CD8-positive, alpha-beta memory T cell (primary cell): ENCODE measurements around the gene TTC23. TPM values are rescaled to one million over a fixed set of nuclear protein-coding genes. Genes with fewer than 3 reads are reported as not detected.

Experiments used
- CTCF ChIA-PET: fragments of 350-600 bp; sonication (Branson Sonifier 250); formaldehyde crosslinking; loops from one replicate; lab custom pipeline; 2021; ENCODE audit warnings: antibody characterized with exemption; lab: Charles Lee
- POLR2A ChIA-PET: fragments of 350-600 bp; sonication (Branson Sonifier 250); formaldehyde crosslinking; loops from one replicate; lab custom pipeline; 2021; ENCODE audit warnings: antibody characterized with exemption; lab: Charles Lee
- DNase-seq, 5 donors: peaks; one replicate each; pipeline versions ENCODE4 v3.0.0 to v3.0.0-alpha.2; 2020 to 2022; ENCODE audit warnings: mixed read lengths in 1 of 5
- H3K27ac ChIP-seq: one replicate; pipeline ENCODE4 v1.7.0; 2013; ENCODE audit warnings: low read depth, mild to moderate bottlenecking, low read length, moderate library complexity
- H3K27me3 ChIP-seq: 2 replicates; pipeline ENCODE4 v1.7.0; 2013; ENCODE audit warnings: low read length, mild to moderate bottlenecking; ENCODE audit not compliant: insufficient read depth, poor library complexity, severe bottlenecking
- H3K36me3 ChIP-seq: 2 replicates; pipeline ENCODE4 v1.7.0; 2013; ENCODE audit warnings: mild to moderate bottlenecking, low read length, moderate library complexity; ENCODE audit not compliant: insufficient read depth
- H3K4me1 ChIP-seq: 2 replicates; pipeline ENCODE4 v1.7.0; 2013; ENCODE audit warnings: mild to moderate bottlenecking, low read length, moderate library complexity; ENCODE audit not compliant: insufficient read depth
- H3K4me3 ChIP-seq: 2 replicates; pipeline ENCODE4 v1.7.0; 2013; ENCODE audit warnings: mild to moderate bottlenecking, low read length
- H3K9me3 ChIP-seq: 2 replicates; pipeline ENCODE4 v1.7.0; 2013; ENCODE audit warnings: mild to moderate bottlenecking, low read length
- H3K27ac Mint-ChIP-seq, 8 donors: one replicate each; pipeline ENCODE4 v1.8.0; 2020 to 2021; ENCODE audit warnings: mixed read lengths in 8 of 8, mild to moderate bottlenecking in 6 of 8, inconsistent platforms in 3 of 8, moderate library complexity in 3 of 8
- H3K27me3 Mint-ChIP-seq, 2 donors: one replicate each; pipeline ENCODE4 v1.8.0; 2020 to 2021; ENCODE audit warnings: mixed read lengths in 2 of 2, mild to moderate bottlenecking in 1 of 2, moderate library complexity in 1 of 2
- H3K36me3 Mint-ChIP-seq, 3 donors: one replicate each; pipeline ENCODE4 v1.8.0; 2020 to 2021; ENCODE audit warnings: mixed read lengths in 3 of 3, inconsistent platforms in 1 of 3, mild to moderate bottlenecking in 1 of 3
- H3K4me1 Mint-ChIP-seq, 3 donors: one replicate each; pipeline ENCODE4 v1.8.0; 2020 to 2021; ENCODE audit warnings: mixed read lengths in 3 of 3, inconsistent platforms in 1 of 3, mild to moderate bottlenecking in 1 of 3
- H3K4me3 Mint-ChIP-seq, 7 donors: one replicate each; pipeline ENCODE4 v1.8.0; 2020 to 2021; ENCODE audit warnings: mixed read lengths in 7 of 7, mild to moderate bottlenecking in 6 of 7, moderate library complexity in 4 of 7, inconsistent platforms in 2 of 7
- H3K9me3 Mint-ChIP-seq, 5 donors: one replicate each; pipeline ENCODE4 v1.8.0; 2020 to 2022; ENCODE audit warnings: mixed read lengths in 5 of 5, mild to moderate bottlenecking in 3 of 5, moderate library complexity in 2 of 5, inconsistent platforms in 1 of 5
- polyA plus RNA-seq: library from polyadenylated mRNA; unstranded; fragments of 300-500 nt; fragmentation: Illumina TruSeq; gene quantifications from one replicate; pipeline ENCODE4 v1.2.3, GENCODE V29; 2021
- total RNA-seq, 2 experiments: library from RNA; stranded (reverse); gene quantifications; one replicate each; pipeline ENCODE4 v1.2.3, GENCODE V29; 2021

Gene TTC23
- total and polyA plus RNA-seq, 3 experiments from 2014 or later: 0.10 to 2.7 (median 2.0) TPM

GRCh38 chr15:99135194-99135593 is 114.2 kb downstream of the TTC23 start:
- H3K27me3 Mint-ChIP-seq: peaks cover 3 to 6% of the 10 kb centered on the region in 2 donors
- no peaks in the 10 kb centered on the region for H3K4me1 ChIP-seq
- no peak overlapping the region for H3K4me3 ChIP-seq
- ChIA-PET CTCF (interaction anchor here (1.4 kb wide), 1 partner anchor 30 kb away, joined by 4 read pairs; no protein-coding TSS in a partner anchor), POLR2A (interaction anchor here (0.6 kb wide), 1 partner anchor 99 kb away, joined by 3 read pairs; no protein-coding TSS in a partner anchor)
- H3K4me1 Mint-ChIP-seq: no peaks in the 10 kb centered on the region
- H3K27me3 ChIP-seq: no peaks in the 10 kb centered on the region
- H3K36me3 Mint-ChIP-seq: peaks cover 0 to 21% (median 0%) of the 10 kb centered on the region in 3 donors
- no peak overlapping the region for H3K27ac ChIP-seq
- no peak for DNase-seq
- H3K9me3 Mint-ChIP-seq: no peaks in the 10 kb centered on the region
- H3K9me3 ChIP-seq: no peaks in the 10 kb centered on the region
- H3K27ac Mint-ChIP-seq: no peak overlapping the region
- no peak overlapping the region for H3K4me3 Mint-ChIP-seq
- no peaks in the 10 kb centered on the region for H3K36me3 ChIP-seq

GRCh38 chr15:99134317-99134821 is 115.0 kb downstream of the TTC23 start:
- no peaks in the 10 kb centered on the region for H3K9me3 Mint-ChIP-seq
- no peak for DNase-seq
- ChIA-PET CTCF (interaction anchor here (1.3 to 1.4 kb wide), 2 partner anchors 14 to 29 kb away, joined by 4 read pairs; no protein-coding TSS in a partner anchor), POLR2A (no interaction called here)
- Histone ChIP-seq H3K9me3 (no peaks in the 10 kb centered on the region), H3K27me3 (no peaks in the 10 kb centered on the region), H3K36me3 (no peaks in the 10 kb centered on the region), H3K4me3 (no peak overlapping the region), H3K4me1 (no peaks in the 10 kb centered on the region), H3K27ac (no peak overlapping the region)
- no peaks in the 10 kb centered on the region for H3K4me1 Mint-ChIP-seq
- H3K27ac Mint-ChIP-seq: peak overlapping the region in 1 of 8 donors; percentile 39
- H3K27me3 Mint-ChIP-seq: peaks cover 3 to 6% of the 10 kb centered on the region in 2 donors
- no peak overlapping the region for H3K4me3 Mint-ChIP-seq
- peaks cover 0 to 27% (median 0%) of the 10 kb centered on the region in 3 donors for H3K36me3 Mint-ChIP-seq

GRCh38 chr15:99132634-99133287 is 116.6 kb downstream of the TTC23 start:
- no peak for DNase-seq
- H3K36me3 ChIP-seq: no peaks in the 10 kb centered on the region
- no peak overlapping the region for H3K4me3 Mint-ChIP-seq
- ChIA-PET CTCF (no interaction called here), POLR2A (no interaction called here)
- no peak overlapping the region for H3K27ac ChIP-seq
- no peaks in the 10 kb centered on the region for H3K4me1 ChIP-seq
- H3K4me1 Mint-ChIP-seq: no peaks in the 10 kb centered on the region
- no peak overlapping the region for H3K27ac Mint-ChIP-seq
- no peaks in the 10 kb centered on the region for H3K9me3 Mint-ChIP-seq
- peaks cover 3 to 6% of the 10 kb centered on the region in 2 donors for H3K27me3 Mint-ChIP-seq
- no peak overlapping the region for H3K4me3 ChIP-seq
- H3K36me3 Mint-ChIP-seq: peaks cover 0 to 29% (median 0%) of the 10 kb centered on the region in 3 donors
- H3K9me3 ChIP-seq: no peaks in the 10 kb centered on the region
- H3K27me3 ChIP-seq: no peaks in the 10 kb centered on the region

- DNase-seq: no peak
- Mint-ChIP-seq H3K9me3 (no peaks in the 10 kb centered on the region), H3K36me3 (peaks cover 0 to 34% (median 0%) of the 10 kb centered on the region in 3 donors), H3K27me3 (peaks cover 3 to 6% of the 10 kb centered on the region in 2 donors), H3K4me3 (no peak overlapping the region), H3K27ac (peak overlapping the region in 1 of 8 donors; percentile 63), H3K4me1 (no peaks in the 10 kb centered on the region)
- no peak overlapping the region for H3K27ac ChIP-seq
- H3K4me1 ChIP-seq: no peaks in the 10 kb centered on the region
- H3K4me3 ChIP-seq: no peak overlapping the region
- ChIA-PET POLR2A (no interaction called here), CTCF (no interaction called here)
- no peaks in the 10 kb centered on the region for H3K36me3 ChIP-seq
- H3K9me3 ChIP-seq: no peaks in the 10 kb centered on the region
- no peaks in the 10 kb centered on the region for H3K27me3 ChIP-seq
Observed at GRCh38 chr15:99132122-99132521, 117.3 kb downstream of the TTC23 start.

GRCh38 chr15:99131441-99132023 is 117.8 kb downstream of the TTC23 start:
- peaks cover 2 to 6% of the 10 kb centered on the region in 2 donors for H3K27me3 Mint-ChIP-seq
- H3K9me3 Mint-ChIP-seq: no peaks in the 10 kb centered on the region

GRCh38 chr15:99130765-99131440 is 118.5 kb downstream of the TTC23 start:
- no peak for DNase-seq
- peaks cover 0 to 35% (median 0%) of the 10 kb centered on the region in 3 donors for H3K36me3 Mint-ChIP-seq
- H3K27ac ChIP-seq: no peak overlapping the region
- H3K27me3 ChIP-seq: no peaks in the 10 kb centered on the region
- ChIA-PET CTCF (no interaction called here), POLR2A (no interaction called here)
- H3K36me3 ChIP-seq: no peaks in the 10 kb centered on the region
- H3K27ac Mint-ChIP-seq: peak overlapping the region in 2 of 8 donors; percentile 54 to 79
- no peaks in the 10 kb centered on the region for H3K9me3 Mint-ChIP-seq
- no peak overlapping the region for H3K4me3 ChIP-seq
- H3K4me3 Mint-ChIP-seq: no peak overlapping the region
- H3K9me3 ChIP-seq: no peaks in the 10 kb centered on the region
- H3K4me1 ChIP-seq: no peaks in the 10 kb centered on the region
- H3K4me1 Mint-ChIP-seq: no peaks in the 10 kb centered on the region
- peaks cover 0 to 5% of the 10 kb centered on the region in 2 donors for H3K27me3 Mint-ChIP-seq

More at GRCh38 chr15:99131441-99132023, 117.8 kb downstream of the TTC23 start:
- no peak overlapping the region for H3K27ac ChIP-seq
- no peaks in the 10 kb centered on the region for H3K9me3 ChIP-seq
- H3K27me3 ChIP-seq: no peaks in the 10 kb centered on the region
- Mint-ChIP-seq H3K4me3 (no peak overlapping the region), H3K4me1 (no peaks in the 10 kb centered on the region), H3K27ac (no peak overlapping the region), H3K36me3 (peaks cover 0 to 35% (median 0%) of the 10 kb centered on the region in 3 donors)
- H3K36me3 ChIP-seq: no peaks in the 10 kb centered on the region
- H3K4me1 ChIP-seq: no peaks in the 10 kb centered on the region
- CTCF ChIA-PET: no interaction called here
- H3K4me3 ChIP-seq: no peak overlapping the region
- DNase-seq: no peak
- POLR2A ChIA-PET: no interaction called here

- no peak overlapping the region for H3K4me3 Mint-ChIP-seq
- no peak overlapping the region for H3K27ac Mint-ChIP-seq
- H3K27me3 ChIP-seq: no peaks in the 10 kb centered on the region
- no peaks in the 10 kb centered on the region for H3K36me3 ChIP-seq
- ChIA-PET POLR2A (no interaction called here), CTCF (no interaction called here)
- H3K27ac ChIP-seq: no peak overlapping the region
- no peaks in the 10 kb centered on the region for H3K9me3 ChIP-seq
- DNase-seq: no peak
- peaks cover 0 to 37% (median 0%) of the 10 kb centered on the region in 3 donors for H3K36me3 Mint-ChIP-seq
- H3K9me3 Mint-ChIP-seq: no peaks in the 10 kb centered on the region
- H3K4me1 Mint-ChIP-seq: no peaks in the 10 kb centered on the region
- H3K4me1 ChIP-seq: no peaks in the 10 kb centered on the region
- H3K27me3 Mint-ChIP-seq: peaks cover 0 to 3% of the 10 kb centered on the region in 2 donors
- no peak overlapping the region for H3K4me3 ChIP-seq
Observed at GRCh38 chr15:99130314-99130713, 119.1 kb downstream of the TTC23 start.

GRCh38 chr15:99129644-99130043 is 119.7 kb downstream of the TTC23 start:
- H3K4me1 Mint-ChIP-seq: no peaks in the 10 kb centered on the region
- H3K4me3 Mint-ChIP-seq: no peak overlapping the region
- ChIA-PET POLR2A (no interaction called here), CTCF (no interaction called here)
- no peak overlapping the region for H3K27ac Mint-ChIP-seq
- Histone ChIP-seq H3K9me3 (no peaks in the 10 kb centered on the region), H3K36me3 (no peaks in the 10 kb centered on the region), H3K27ac (no peak overlapping the region), H3K4me3 (no peak overlapping the region), H3K4me1 (no peaks in the 10 kb centered on the region), H3K27me3 (no peaks in the 10 kb centered on the region)
- peaks cover 0 to 38% (median 0%) of the 10 kb centered on the region in 3 donors for H3K36me3 Mint-ChIP-seq
- peaks cover 0 to 3% of the 10 kb centered on the region in 2 donors for H3K27me3 Mint-ChIP-seq
- H3K9me3 Mint-ChIP-seq: no peaks in the 10 kb centered on the region
- no peak for DNase-seq
